Amygdala (tissue), 56 donors: ENCODE measurements around the gene SHC2.
"Not testable (repeated sequence)": the region's sequence is repeated elsewhere in the genome, so short reads cannot be mapped to it uniquely, and the experiment has no call there.

Source experiments
- DNase-seq, 56 donors: peaks; one replicate each; lab custom pipeline; 2025; lab: John Stamatoyannopoulos, UW

Gene SHC2

GRCh38 chr19:493391-494170 lies 32.7 kb upstream of the SHC2 start:
- no peak for DNase-seq

- no peak for DNase-seq
Measured at GRCh38 chr19:492091-492531, 31.3 kb upstream of the SHC2 start.

- peak in 1 of 56 donors; percentile 18 for DNase-seq
Measured at GRCh38 chr19:491146-491741, 30.4 kb upstream of the SHC2 start.

GRCh38 chr19:489418-490196 lies 28.8 kb upstream of the SHC2 start:
- DNase-seq, result peak in 24 of 56 donors; percentile 43 to 74 (median 58)

- DNase-seq, result peak; percentile 69 to 98 (median 88)
Measured at GRCh38 chr19:488505-489417, 27.9 kb upstream of the SHC2 start.

- DNase-seq, result peak in 54 of 56 donors; percentile 26 to 98 (median 88)
Measured at GRCh38 chr19:485583-486236, 24.9 kb upstream of the SHC2 start.

GRCh38 chr19:485077-485476 lies 24.2 kb upstream of the SHC2 start:
- DNase-seq, result peak in 1 of 56 donors; percentile 16

- no peak for DNase-seq
Measured at GRCh38 chr19:484494-484893, 23.7 kb upstream of the SHC2 start.

- DNase-seq, result no peak
Measured at GRCh38 chr19:483332-484072, 22.7 kb upstream of the SHC2 start.

- no peak for DNase-seq
Measured at GRCh38 chr19:482186-483041, 21.6 kb upstream of the SHC2 start.

- DNase-seq, result not testable (repeated sequence)
Measured at GRCh38 chr19:481100-481499, 20.3 kb upstream of the SHC2 start.

GRCh38 chr19:480016-480855 lies 19.4 kb upstream of the SHC2 start:
- peak in 44 of 56 donors; percentile 5 to 84 (median 50) for DNase-seq

GRCh38 chr19:478976-479375 lies 18.1 kb upstream of the SHC2 start:
- no peak for DNase-seq

GRCh38 chr19:478236-478903 lies 17.5 kb upstream of the SHC2 start:
- DNase-seq, result peak in 14 of 56 donors; percentile 11 to 56 (median 29)

GRCh38 chr19:475360-475759 lies 14.5 kb upstream of the SHC2 start:
- no peak for DNase-seq
